Jurkat, Clone E6-1 (cell line): Measurements from ENCODE around the gene CYP2R1.

Experiments
- DNase-seq: peaks from one replicate; pipeline ENCODE4 v3.0.0-alpha.2; 2011; ENCODE audit warnings: low read depth, low spot score
- H3K4me3 ChIP-seq: 2 replicates; pipeline ENCODE4 v1.5.1; 2011; ENCODE audit warnings: mild to moderate bottlenecking, low read length, control low read depth, moderate library complexity

CYP2R1 gene

GRCh38 chr11:14842002-14842401 lies 50.0 kb downstream of the CYP2R1 start:
- DNase-seq = no peak
- H3K4me3 ChIP-seq = no peak overlapping the region

GRCh38 chr11:14835496-14836492 lies 56.2 kb downstream of the CYP2R1 start:
- DNase-seq = no peak
- no peak overlapping the region for H3K4me3 ChIP-seq
